Measurements from ENCODE around the gene FUZ.

- no peak for TF ChIP-seq CTCF (conservative IDR thresholded peaks at IDR 0.05; ENCODE audit: low read depth, low read length)
- no peak for TF ChIP-seq EZH2 (IDR thresholded peaks at IDR 0.05; ENCODE audit: low read length, unreplicated experiment)
- no peak for TF ChIP-seq EZH2phosphoT487 (IDR thresholded peaks at IDR 0.05; ENCODE audit: borderline replicate concordance, low read length)
These were observed 25.9 kb upstream of the FUZ start for GRCh38 chr19:49838885-49839588.

Data from PC-3 (cell line).